ENCODE results near the gene AQP9.
"Not testable (repeated sequence)": the region's sequence is repeated elsewhere in the genome, so short reads cannot be mapped to it uniquely, and the experiment has no call there.

AQP9 gene, protein sequence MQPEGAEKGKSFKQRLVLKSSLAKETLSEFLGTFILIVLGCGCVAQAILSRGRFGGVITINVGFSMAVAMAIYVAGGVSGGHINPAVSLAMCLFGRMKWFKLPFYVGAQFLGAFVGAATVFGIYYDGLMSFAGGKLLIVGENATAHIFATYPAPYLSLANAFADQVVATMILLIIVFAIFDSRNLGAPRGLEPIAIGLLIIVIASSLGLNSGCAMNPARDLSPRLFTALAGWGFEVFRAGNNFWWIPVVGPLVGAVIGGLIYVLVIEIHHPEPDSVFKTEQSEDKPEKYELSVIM

DNA sequence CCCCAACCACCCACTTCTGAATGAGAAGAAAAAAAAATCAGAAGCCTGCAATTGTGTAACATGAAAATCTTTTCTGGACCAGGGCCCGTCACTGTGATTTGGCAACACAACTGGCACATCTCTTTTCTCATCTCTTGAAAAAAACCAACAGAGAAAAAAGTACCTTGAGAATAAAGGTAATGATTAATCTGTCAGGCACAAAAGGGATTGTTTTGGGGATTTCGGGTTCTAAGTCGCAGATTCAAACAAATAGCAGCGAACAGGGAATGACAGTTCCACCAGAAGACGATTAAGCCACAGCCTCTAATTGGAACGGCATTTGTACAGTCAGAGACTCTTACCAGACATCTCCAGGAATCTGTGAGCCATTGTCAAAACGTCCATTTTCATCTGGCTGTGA lies at the start of gene AQP9:
AQP9 (plus strand) TSS at position 276 of the 400 bp plus-strand sequence. CDS start 185 bp downstream, outside the sequence.
- DNase-seq (ENCODE audit: low read depth in 2 of 2) = no peak

DNA sequence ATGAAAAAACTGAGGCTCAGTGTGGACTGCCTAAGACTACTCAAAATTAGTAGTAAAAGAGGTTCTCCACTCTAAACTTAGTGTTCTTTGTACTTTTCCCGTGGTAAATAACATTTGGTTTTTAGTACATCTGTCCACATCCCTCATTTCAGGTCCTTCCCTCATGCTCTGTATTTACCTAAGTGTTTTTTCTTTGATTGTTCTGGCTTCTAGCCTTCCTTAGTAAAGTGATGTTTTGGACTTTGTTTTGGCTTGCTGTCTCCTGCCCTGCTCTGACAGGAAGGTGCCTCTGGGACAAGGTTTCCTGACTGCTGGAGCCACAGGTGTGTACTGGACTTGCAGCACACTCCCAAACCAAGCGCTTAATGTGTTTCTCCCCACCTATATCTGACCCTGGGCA lies 42.8 kb upstream of the AQP9 start:
- DNase-seq (ENCODE audit: low read depth in 2 of 2) = no peak

DNA sequence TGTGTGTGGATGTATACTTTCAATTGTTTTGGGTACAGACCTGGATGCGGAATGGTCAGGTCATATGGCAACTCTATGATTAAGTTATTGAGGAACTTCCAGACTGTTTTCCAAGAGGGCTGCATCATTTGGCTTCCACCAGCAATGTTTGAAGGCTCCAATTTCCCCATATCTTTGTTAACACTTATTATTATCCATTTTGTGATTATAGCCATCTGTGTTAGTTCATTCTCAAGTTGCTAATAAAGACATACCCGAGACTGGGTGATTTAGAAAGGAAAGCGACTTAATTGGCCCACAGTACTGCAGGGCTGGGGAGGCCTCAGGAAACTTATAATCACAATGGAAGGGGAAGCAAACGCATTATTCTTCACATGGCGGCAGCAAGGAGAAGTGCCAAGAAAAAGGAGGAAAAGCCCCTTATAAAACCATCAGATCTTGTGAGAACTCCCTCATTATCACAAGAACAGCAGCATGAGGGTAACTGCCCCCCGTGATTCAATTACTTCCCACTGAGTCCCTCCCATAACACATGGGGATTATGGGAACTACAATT lies 41.6 kb upstream of the AQP9 start:
- no peak for DNase-seq (ENCODE audit: low read depth in 2 of 2)

DNA sequence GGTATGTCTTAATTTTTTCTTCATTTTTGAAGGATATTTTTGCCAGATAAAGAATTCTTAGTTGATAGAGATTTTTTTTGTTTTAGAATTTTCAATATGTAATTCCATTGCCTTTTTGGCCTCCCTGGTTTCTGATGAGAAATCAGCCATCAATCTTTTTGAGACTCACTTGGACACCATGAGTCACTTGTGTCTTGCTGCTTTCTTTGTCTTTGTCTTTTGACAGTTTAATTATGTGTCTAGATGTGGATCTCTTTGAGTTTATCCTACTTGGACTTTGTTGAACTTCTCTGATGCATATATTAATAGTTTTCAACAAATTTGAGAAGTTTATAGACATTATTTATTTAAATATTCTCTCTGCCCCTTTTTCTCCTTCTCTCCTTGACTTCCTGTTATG lies 34.7 kb upstream of the AQP9 start:
- no peak for DNase-seq (ENCODE audit: low read depth in 2 of 2)

DNA sequence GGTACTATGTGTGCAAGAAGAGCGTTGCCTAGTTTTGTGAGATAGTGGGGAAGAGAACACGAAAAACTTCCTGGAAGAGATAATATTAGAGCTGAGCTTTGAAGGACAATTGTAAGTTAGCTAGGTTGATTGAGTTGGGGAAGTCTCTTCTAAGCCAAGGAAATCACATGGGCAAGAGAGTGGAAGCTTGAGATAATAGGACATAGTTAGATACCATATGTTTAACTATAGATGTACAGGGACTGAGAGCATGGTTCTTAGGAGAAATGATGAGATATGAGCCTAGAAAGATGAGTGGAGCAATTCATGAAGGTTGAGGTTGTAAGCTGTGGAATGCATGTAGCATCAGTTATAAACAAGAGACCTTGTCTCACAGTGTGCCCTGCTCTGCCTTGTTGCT lies 30.1 kb upstream of the AQP9 start:
- no peak for DNase-seq (ENCODE audit: low read depth in 2 of 2)

DNA sequence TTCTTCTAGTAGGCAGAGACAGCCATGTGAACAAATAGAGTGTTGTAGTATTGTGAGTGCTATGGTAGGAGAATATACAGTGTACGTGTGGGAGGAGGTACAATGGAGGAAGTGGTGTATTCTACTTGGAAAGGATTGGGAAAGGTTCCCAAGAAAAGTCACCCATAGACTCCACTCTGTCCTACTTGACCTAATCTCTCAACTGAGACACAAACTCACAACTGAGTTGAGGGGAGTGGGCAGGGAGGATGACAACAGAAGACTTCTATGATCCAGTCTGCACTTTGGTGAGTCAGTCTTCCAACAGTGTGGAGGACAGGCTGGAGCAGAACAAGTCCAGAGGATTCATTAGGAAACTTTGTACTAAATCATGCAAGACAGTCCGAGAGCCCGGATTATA lies 28.8 kb upstream of the AQP9 start:
- DNase-seq (ENCODE audit: low read depth in 2 of 2) = no peak

DNA sequence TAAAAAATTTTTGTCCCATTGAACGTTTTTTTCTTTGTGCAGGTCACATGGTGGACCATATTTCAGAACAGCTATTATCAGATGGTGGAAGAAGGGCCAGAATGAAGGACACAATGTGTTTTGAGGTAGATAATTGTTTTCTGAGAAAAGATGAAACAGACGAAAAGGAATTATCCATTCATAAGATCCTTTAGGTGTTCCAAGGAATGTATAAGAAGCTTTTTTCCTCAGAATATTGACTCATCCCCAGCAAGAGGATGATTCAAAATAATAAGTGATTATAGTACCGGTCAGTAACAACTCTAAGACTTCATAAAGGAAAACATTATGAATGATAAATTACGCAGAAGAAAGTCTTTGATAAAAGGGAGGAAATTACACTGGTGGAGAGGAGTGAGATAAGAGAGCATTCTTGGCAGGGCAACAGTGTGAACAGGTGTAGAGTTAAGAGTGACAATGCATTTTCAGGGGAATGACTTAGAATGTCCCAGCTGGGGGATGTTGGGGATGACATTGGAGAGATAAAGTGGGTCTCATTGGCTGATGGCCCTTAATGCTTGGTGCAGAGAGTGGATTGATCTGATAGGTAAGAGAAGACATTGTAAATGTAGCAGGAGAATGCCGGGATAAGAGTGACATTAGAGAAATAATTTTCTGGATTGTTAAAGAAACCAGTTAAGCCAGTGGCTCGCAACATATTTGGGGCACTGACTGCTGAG lies 27.0 kb upstream of the AQP9 start:
- DNase-seq (ENCODE audit: low read depth in 2 of 2) = no peak

DNA sequence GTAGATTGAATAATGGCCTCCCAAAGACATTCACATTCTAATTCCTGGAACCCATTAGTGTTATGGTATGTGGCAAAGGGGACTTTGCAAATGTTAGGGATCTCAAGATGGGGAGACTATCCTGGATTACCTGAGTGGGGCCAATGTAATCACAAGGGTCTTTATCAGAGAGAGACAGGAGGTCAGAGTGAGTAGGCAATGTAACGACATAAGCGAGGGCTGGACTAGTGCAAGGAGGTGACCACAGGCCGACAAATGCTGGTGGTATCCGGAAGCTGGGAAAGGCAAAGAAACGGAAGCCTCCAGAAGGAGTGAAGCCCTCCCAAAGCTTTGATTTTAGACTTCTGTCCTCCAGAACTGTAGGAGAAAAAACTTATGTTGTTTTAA lies 26.5 kb upstream of the AQP9 start:
- no peak for DNase-seq (ENCODE audit: low read depth in 2 of 2)

DNA sequence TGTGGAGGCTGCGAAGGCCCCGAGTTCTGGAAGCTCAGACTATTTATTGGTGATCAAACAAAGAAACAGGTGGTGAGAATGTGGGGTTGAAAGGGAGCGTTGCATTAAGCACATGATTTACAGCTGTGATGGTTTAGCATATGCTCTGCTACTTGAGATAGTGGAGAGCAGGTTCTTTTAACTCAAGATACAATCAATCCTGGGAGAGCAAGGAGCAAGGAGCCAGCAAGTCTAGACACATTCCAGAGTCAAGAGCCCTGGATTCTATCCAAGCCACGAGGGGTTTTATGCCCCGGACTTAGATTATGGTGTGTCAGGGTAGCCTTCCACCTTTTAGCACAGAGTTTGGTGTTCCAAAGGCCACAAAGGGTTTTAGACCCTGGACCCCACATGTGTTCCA lies 24.8 kb upstream of the AQP9 start:
- DNase-seq (ENCODE audit: low read depth in 2 of 2) = not testable (repeated sequence)

DNA sequence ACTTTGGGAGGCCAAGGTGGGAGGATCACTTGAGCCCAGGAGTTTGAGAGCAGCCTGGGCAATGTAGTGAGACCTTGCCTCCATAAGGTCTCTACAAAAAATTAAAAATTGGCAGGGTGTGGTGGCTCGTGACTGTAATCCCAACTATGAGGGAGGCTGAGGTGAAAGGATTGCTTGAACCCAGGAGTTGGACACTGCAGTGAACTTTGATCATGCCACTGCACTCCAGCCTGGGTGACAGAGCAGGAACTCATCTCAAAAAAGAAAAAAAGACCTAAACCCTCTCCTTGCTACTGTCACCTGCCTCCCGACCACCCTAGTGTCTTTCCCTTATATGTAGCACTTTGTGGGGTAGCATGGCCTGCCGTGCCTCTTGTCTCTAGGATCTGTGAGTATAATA lies 23.8 kb upstream of the AQP9 start:
- no peak for DNase-seq (ENCODE audit: low read depth in 2 of 2)

DNA sequence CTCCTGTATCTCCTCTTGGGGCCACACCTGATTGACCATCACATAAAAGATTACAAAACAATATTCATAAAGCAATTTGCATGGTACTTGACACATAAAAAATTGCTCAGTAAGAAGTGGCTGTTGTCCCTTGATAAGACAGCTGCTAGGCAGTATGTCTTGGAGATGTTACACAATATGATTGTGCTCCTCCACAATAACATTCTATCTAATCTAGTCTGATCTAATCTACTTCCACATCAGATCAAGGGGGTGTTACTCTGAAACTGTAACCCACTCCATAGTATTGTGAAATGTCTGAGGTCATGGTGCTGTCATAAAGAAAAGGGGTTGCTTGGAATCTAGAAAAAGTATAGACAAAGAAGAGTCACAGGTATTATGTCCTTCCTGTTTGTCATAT lies 23.4 kb upstream of the AQP9 start:
- no peak for DNase-seq (ENCODE audit: low read depth in 2 of 2)

DNA sequence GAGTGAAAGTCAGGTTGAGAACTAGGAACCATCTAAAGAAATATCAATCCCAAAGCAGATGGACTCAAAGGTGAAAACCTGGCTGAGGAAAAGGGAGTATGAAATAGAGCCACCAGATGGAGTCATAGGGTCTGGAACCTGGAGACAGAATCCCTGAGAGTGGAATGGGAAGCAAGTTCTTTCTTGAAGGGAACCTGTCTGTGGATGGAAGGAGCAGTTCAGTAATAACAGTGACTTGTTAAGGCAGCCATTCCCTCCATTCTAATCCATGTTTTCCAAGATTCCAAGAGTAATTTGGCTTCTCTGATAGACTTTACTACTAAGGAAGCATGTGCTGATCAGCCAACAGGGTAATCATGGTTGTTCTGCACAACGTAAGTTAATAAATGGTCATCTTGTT lies 22.5 kb upstream of the AQP9 start:
- DNase-seq (ENCODE audit: low read depth in 2 of 2) = no peak

DNA sequence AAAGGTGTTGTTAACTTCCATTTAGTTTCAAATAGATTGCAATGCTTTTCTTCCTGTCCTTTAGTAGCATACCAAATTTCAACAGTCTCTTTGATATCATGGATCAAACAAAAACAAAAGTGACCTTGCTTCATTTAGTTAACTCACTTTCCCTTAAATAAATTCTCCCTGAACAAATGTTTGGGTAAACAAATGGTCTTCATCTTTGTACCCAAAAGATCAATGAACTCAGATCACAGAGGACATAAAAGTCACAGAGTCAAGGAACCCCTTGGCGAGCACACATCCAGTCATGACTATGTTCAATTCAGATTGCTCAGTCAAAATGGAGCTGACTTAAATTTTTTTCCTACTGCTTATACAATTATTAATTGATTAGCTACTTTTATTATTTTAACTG lies 20.6 kb upstream of the AQP9 start:
- DNase-seq (ENCODE audit: low read depth in 2 of 2) = no peak

DNA sequence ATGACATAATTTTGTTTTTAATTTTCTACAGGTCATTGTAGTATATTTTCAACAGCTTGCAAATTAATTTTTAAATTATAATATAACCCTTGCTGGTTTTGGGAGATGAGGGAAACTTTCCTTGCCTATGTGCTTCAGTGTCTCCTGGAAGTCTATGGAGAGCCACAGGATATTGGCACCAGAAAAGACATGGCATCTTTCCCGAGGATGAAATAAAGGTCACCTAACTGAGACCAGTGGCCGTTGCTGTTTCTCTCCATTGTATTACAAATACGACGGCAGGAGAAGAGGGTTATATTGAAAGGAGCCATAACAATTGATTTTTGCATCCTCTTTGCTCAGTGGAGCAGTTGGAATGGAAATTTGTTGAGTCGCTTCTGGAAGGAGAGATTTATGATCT lies 19.9 kb upstream of the AQP9 start:
- no peak for DNase-seq (ENCODE audit: low read depth in 2 of 2)

DNA sequence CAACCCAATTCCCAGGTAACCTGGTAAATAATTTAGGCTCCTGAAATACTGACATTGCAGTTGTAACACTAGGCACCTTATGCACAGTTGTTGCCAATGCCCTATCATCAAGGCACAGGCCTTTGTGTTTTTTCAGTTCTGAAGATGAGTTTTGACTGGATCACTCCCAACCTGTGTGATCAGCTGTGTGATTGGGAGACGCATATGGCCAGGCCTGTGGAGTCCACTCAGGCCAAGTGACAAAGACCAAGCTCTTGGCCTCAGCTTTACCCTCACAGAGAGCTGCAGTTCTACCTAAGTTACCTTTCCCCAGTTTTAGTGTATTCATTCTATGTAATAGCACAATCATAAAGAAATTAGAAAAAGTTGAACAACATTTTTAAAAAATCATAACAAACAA lies 19.2 kb upstream of the AQP9 start:
- no peak for DNase-seq (ENCODE audit: low read depth in 2 of 2)

DNA sequence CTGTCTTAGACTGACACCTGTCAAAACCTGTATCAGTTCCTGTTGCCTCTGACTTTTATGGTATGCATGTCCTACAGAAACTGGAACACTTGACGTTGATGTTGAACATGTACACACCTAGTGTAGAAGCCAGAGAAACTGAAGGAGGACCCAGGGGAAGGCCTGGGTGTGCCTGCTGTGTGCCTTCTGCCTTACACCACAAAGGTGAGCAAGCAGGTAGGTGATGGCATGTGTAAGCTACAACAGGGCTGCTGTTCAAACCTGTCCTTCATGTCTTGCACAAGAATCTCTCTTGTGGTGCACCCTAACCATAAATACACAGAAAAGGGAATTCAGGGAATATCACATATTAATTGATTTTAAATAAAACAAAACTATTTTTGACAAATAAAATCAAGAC lies 13.6 kb upstream of the AQP9 start:
- no peak for DNase-seq (ENCODE audit: low read depth in 2 of 2)

DNA sequence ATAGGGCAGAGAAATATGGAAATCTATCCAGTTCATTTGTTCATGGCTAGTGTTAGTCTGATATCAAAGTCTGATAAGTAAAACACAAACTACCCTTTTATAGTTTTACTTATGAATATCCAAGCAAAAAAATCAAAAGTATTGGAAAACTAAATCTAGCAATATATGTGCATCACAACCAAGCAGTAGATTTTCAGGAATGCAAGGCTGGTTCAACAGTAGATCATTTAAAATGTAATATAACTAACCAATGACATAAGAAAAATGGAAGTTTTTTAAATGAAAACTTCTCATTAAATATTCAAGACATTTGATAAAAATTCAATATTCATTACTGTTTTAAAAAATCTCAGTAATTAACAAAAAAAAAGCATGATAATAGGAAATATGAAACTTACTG lies 12.8 kb upstream of the AQP9 start:
- DNase-seq (ENCODE audit: low read depth in 2 of 2) = no peak

DNA sequence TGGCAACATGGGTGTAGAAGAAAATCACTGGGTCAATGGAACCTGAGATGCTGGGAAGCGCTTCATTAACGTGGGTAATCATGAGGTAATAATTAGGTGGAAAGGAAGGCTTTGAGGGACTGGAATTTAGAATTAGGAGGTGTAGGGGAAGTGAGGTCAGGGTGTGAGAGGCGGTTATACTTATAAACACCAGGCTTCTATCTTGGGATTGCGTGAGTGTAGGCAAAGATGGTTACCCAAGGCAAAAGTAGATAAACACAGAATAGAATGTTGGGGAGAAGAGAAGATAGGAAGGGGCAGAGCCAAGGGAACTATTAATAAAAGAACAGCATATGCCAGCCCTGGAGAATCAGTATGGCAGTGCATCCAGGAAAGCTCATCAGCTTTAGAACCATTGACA lies 3.3 kb upstream of the AQP9 start:
- no peak for DNase-seq (ENCODE audit: low read depth in 2 of 2)

DNA sequence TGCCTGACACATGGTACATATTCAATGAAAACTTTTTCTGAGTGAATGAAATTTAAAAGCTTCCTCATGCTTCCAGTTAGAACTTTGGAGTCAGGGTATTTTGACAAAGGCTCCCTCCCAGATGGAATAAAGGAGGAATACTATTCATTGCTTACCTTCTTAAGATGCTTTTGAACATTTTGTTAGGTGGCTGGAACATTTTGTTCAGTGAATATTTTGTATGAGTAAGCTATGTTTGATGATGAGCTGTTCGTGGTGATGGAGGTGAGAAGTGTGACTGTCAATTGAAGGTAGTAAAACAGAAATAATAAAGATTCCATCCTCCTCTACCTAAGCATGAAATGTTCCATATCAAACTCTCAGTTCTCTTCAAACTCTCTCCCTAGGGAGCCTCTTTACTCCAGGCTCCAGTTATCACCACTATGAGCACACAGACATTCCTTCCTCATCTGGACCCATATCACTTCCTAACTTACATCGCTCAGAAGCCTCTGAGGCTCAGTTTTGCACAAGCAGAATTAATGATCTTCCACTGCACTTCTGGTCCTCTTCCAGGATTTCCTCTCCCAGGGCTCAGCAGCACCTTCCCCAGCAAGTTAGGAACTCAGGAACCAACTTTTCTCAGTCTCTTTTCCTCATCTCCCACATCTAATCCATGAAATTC lies 2.5 kb upstream of the AQP9 start:
- no peak for DNase-seq (ENCODE audit: low read depth in 2 of 2)

DNA sequence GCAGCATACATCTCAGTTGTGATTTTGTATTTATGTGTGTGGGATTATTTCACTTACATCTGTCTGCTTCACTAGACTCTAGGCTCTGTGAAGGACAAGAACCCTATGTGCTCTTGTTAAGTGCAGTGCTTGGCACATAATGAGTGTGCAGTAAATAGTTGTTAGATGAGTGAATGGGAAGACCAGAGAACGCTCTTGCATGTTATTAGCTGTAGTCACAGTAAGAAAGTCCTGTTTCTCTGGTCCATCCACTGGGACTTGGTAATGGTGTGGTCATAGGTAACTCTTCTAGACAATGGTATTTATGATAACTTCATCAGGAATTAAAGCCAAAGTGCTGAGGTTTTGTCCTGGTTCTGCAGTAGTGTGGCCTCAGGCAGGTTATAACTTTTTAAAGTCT lies 1.4 kb upstream of the AQP9 start:
- DNase-seq (ENCODE audit: low read depth in 2 of 2) = no peak

DNA sequence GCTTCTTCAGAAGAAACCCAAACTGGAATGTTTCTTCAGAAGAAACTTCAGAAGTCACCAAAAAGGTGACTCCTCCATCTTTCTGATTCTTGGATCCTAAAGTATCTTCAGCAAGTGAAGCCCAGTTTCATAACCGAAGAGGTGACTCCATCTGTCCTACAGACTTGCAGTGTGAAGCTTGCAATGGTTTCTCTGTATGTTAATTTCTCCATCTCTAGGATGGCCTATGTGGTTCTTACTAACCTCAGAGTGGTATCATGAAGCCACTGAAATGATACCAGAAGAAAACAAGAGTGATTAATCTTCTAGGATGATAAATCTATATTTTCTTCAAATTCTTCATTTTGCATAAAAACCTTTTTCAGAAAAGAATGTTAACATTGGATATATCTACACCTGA lies 495 bp upstream of the AQP9 start:
- DNase-seq (ENCODE audit: low read depth in 2 of 2) = no peak

DNA sequence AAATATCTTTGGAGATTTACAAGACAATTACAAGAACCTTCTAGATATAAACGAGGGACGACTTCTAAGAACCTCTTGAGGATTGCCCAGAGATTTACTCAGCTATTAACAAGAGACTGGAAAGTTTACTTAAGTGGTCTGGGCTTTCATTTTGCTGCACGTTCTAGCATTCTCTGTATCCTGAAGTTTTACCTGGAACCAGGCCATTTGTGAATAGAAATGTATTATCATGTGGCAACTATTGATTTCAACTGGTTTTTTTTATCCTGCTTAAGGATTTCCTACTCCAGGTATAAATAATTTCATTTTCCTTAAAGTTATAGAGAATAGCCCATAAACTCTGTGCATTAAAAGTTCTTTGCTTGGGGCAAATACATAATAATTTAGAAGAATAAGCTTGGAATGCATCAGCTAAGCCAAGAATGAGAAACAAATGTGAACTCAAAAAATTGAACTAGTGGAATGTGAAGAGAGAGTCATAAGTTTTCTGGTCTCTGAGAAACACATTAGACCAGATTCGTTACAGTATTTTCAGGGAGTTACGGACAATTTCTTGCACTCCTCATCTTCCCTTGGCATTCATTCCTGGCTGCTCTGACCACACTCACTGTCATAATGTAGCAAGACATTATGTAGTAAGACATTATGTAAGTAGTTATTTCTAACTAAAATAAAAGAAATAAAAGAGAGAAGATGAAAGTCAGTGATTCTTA lies 1.3 kb downstream of the AQP9 start:
- DNase-seq (ENCODE audit: low read depth in 2 of 2) = no peak

Measured in activated CD4-positive, alpha-beta T cell treated with anti-CD3 and anti-CD28 coated beads for 24 hours (primary cell).